ENCODE measurements around the gene VAV2. TPM values are rescaled to one million over a fixed set of nuclear protein-coding genes. Genes with fewer than 3 reads are reported as not detected.

Gene VAV2
- total RNA-seq, 2 donors from 2014 or later: 3.4 to 6.0 TPM

DNA sequence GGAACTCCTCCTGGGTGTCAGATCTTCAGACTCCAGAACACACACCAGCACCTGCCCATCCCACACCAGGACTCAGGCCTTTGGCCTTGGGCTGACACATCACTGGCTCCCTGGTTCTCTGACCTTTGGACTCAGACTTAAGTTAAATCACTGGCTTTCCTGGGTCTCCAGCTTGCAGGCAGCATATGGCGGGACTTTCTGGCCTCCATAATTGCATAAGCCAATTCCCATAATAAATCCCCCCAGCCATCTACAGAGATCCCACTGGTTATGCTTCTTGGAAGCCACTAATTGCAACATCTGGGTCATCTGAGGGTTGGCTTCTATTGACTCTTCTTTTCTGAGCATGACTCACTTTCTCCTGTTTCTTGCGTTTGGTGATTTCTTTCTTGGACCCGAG lies 173.7 kb downstream of the VAV2 start:
- no peak for DNase-seq (ENCODE audit: low spot score)
- H3K9me3 ChIP-seq: no peaks in the 10 kb centered on the region
- no peak overlapping the region for H3K4me3 ChIP-seq
- peaks cover 0 to 11% of the 10 kb centered on the region in 2 donors for H3K4me1 ChIP-seq
- TF ChIP-seq, protein P1, sequence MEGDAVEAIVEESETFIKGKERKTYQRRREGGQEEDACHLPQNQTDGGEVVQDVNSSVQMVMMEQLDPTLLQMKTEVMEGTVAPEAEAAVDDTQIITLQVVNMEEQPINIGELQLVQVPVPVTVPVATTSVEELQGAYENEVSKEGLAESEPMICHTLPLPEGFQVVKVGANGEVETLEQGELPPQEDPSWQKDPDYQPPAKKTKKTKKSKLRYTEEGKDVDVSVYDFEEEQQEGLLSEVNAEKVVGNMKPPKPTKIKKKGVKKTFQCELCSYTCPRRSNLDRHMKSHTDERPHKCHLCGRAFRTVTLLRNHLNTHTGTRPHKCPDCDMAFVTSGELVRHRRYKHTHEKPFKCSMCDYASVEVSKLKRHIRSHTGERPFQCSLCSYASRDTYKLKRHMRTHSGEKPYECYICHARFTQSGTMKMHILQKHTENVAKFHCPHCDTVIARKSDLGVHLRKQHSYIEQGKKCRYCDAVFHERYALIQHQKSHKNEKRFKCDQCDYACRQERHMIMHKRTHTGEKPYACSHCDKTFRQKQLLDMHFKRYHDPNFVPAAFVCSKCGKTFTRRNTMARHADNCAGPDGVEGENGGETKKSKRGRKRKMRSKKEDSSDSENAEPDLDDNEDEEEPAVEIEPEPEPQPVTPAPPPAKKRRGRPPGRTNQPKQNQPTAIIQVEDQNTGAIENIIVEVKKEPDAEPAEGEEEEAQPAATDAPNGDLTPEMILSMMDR (IDR thresholded peaks at IDR 0.05): no peak
- no peak overlapping the region for H3K27ac ChIP-seq
- no peaks in the 10 kb centered on the region for H3K36me3 ChIP-seq
- no peaks in the 10 kb centered on the region for H3K27me3 ChIP-seq

DNA sequence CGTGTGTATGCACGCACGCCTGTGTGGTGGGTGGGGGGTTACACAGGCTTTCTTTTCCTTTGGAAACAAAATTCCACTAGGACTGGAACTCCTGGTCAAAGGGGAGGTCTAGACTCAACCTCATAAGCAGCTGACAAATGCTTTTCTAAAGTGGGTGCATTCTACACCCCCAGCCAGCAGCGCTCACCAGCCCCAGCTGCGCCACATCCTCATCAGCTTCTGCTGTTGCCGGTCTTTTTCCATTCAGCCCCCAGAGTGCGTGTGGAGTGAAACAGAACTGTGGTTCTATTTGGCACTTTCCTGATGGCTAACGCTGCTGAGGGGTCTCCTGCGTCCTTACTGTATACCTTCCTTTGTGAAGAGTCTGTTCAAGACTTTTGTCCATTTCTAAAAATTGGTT lies 176.3 kb downstream of the VAV2 start:
- H3K27ac ChIP-seq: no peak overlapping the region
- no peaks in the 10 kb centered on the region for H3K27me3 ChIP-seq
- DNase-seq (ENCODE audit: low spot score): no peak
- no peaks in the 10 kb centered on the region for H3K9me3 ChIP-seq
- TF ChIP-seq, protein P1 (IDR thresholded peaks at IDR 0.05): no peak
- H3K4me1 ChIP-seq: peaks cover 0 to 11% of the 10 kb centered on the region in 2 donors
- H3K36me3 ChIP-seq: no peaks in the 10 kb centered on the region
- no peak overlapping the region for H3K4me3 ChIP-seq

GRCh38 chr9:133814586-133815208 lies 177.4 kb downstream of the VAV2 start:
- Histone ChIP-seq H3K36me3 (no peaks in the 10 kb centered on the region), H3K27ac (no peak overlapping the region), H3K27me3 (no peaks in the 10 kb centered on the region), H3K4me1 (peaks cover 0 to 11% of the 10 kb centered on the region in 2 donors), H3K4me3 (no peak overlapping the region), H3K9me3 (no peaks in the 10 kb centered on the region)
- no peak for DNase-seq (ENCODE audit: low spot score)
- TF ChIP-seq, protein P1 (IDR thresholded peaks at IDR 0.05): no peak

GRCh38 chr9:133813749-133814585 lies 178.2 kb downstream of the VAV2 start:
- Histone ChIP-seq H3K27ac (no peak overlapping the region), H3K36me3 (peaks cover under 1% of the 10 kb centered on the region), H3K4me1 (peaks cover 0 to 11% of the 10 kb centered on the region in 2 donors), H3K4me3 (no peak overlapping the region), H3K9me3 (no peaks in the 10 kb centered on the region), H3K27me3 (no peaks in the 10 kb centered on the region)
- DNase-seq (ENCODE audit: low spot score): peak; percentile 74
- TF ChIP-seq, protein P1 (IDR thresholded peaks at IDR 0.05): no peak

DNA sequence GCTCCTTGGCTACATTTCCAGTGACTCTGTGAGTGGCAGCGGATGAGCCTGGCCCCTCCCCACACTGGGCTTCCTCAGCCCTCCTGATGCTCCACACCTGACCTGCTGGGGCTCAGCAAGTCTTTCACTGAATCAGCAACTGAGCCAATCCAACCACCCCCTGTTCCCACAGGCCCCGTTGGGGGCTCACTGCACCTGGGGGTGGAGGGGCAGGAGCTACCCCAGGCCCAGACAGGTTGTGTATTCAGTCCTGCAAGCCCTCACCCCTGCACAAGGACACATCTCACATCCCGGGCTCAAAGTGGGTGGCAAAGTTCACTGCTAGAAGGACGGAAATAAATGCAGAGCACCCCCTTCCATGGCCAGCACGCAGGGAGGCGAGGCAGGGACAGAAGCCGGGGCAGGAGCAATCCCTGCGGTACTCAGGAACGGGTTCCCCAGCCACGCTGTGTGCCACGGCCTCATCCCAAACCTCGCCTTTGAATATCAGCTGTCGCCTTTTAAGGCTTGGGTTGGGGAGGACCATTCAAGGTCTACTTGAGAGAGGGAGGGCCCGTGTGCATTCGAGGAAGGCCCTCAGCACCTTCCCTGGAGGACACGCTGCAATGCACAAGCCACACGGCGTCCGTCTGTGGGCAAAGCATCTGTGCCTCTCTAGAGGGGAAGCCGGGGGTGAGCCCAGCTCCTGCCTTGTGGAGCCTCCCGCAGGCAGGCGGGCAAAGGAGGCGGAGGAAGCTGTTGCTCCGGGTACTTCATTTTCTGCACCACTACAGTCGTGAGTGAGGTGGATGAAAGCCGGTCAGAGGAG lies 179.0 kb downstream of the VAV2 start:
- no peaks in the 10 kb centered on the region for H3K9me3 ChIP-seq
- DNase-seq (ENCODE audit: low spot score): no peak
- H3K27ac ChIP-seq: no peak overlapping the region
- H3K27me3 ChIP-seq: no peaks in the 10 kb centered on the region
- H3K4me3 ChIP-seq: no peak overlapping the region
- TF ChIP-seq, protein P1 (IDR thresholded peaks at IDR 0.05): no peak
- peaks cover 4% of the 10 kb centered on the region for H3K36me3 ChIP-seq
- H3K4me1 ChIP-seq: peaks cover 0 to 11% of the 10 kb centered on the region in 2 donors
